LNCAP (cell line): ENCODE results near the gene LSS.

ENCODE experiments used
- CTCF ChIP-seq: fragments of 450-650 bp; IDR thresholded peaks from 2 replicates; pipeline ENCODE4 v1.5.1; 2017; ENCODE audit warnings: mild to moderate bottlenecking

Gene LSS

GRCh38 chr21:46193829-46194373 is 34.7 kb downstream of the LSS start:
- TF ChIP-seq CTCF, result no peak

DNA sequence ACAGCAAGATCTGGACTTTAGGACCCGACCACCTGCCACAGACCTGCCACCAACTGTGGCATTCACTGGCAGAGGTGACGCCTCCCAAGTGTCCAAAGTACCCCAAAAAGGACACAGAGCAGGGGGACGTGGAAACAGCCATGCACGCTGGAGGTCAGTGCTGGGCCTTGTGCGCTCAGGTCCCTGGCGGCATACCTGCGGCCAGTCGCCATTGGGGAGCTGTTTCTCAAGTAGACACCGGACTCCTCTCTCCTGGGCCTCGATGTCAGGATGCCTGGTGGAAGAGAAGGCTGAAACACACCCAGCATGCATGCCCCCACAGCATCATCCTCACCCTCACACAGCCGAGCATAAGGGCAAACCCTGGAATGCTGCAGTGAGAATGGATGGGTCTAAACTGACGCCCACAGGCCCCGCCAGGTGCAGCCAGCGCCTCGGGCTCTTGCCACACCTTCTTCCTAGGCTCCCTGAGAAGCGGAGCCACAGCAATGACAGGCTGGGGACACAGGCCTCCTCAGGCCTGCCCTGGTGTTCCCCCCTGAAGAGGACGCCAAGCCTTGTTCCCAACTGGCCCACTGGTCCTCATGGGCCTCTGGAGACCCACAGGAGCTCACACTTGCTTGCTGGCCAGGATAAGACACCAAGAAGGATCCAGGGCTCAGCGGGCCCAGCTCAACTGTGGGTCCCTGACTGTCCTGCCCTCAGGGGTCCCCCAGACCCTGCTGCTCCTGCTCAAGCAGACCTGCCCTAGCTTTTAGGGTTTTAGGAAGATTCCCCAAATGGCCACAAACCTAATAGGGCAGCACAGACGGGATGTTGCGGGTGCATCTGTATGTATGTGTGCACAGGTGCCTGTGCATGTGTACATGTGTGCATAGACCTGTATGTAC is 36.6 kb downstream of the LSS start:
- no peak for TF ChIP-seq CTCF

DNA sequence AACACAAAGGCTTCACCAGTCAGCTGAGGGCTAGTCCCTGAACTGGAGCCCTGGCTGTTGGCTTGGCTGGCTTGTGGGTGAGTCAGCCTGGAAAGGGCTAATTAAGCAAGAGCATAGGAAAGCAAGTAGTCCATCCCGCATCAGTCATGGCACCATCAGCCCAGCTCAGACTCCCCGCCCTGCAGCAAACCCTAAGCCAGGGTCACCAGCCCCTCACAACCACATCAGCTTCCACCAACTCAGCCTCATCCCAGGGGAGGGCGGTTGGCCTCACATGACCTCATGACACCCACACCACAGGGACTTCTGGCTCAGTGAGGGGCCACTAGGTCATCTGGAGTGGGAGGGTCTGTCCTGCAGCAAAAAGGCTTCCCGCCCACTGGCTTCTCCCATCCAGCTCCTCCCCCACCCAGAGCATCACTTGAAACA is 37.3 kb downstream of the LSS start:
- no peak for TF ChIP-seq CTCF

DNA sequence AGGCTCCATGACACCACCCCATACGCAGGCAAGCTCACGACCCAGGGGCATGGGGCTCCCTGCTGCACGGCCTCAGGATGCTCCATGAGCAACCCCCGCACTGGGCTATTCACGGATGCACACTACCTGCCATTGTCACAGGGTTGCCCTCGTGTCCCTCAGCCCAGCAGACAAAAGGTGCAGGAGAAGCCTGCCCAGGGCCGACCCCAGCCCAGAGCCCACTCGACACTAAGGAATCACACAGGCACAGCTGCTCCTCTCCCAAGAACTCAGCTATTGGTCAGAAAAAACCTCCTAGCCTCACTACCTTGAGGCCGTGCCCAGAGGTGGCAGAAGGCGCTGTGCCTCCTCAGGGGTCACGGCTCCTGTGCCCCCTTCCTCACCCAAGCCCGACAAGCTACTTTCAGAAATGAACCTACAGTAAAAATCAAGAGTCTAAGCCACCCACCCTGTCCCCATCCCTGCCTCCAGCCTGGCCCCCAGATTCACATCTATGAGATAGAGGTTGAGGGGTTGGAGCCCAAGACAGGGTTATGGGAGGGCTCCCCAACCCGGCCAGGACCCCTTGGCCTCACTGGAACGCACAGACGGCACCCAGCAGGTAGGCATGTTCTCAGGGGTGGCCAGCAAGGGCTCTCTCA is 38.0 kb downstream of the LSS start:
- TF ChIP-seq CTCF, result no peak

GRCh38 chr21:46189959-46190490 is 38.5 kb downstream of the LSS start:
- no peak for TF ChIP-seq CTCF

GRCh38 chr21:46189213-46189958 is 39.2 kb downstream of the LSS start:
- no peak for TF ChIP-seq CTCF
